Activated CD4-positive, alpha-beta T cell treated with anti-CD3 and anti-CD28 coated beads for 48 hours (primary cell): ENCODE measurements around the gene HOXA3.
A peak's percentile ranks its signal among the peaks of the same experiment; 100 is the strongest.

Experiments used
- DNase-seq: peaks from one replicate; pipeline ENCODE4 v3.0.0-alpha.2; 2020

Gene HOXA3

DNA sequence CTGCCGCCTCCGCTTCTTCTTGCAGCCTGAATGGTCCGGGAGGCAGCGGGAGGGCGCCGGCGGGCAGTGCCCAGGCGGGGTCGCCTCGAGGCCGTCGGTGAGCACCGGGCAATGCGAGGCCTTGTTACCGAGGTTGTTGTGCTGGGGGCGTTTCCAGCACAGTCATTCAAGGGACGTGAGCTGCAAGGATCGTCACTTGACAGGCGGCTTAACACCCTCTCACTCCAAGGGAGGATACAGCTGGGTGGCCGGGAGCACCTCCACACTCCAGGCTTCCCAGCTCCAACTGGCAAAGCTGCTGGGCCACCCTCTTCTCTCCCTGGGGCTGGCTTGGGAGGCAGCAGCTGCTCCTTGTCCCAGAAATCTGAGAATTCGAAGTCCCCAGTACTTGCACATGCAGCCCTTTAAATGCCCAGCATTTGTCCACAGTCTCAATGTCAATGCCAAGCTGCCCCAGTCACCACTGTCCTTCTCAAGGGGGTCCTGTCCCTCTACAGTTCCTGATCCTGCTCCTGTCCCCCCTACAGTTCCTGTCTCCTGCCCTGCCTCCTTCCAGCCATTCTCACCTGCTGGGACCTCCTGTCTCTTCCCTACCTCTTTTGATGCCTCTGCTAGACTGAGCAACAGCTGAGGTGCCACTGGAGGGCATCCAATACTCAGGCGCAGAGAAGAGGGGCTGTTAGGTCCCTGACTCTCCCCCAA, 37.1 kb upstream of the HOXA3 start:
- no peak for DNase-seq

- no peak for DNase-seq
These were observed 36.3 kb upstream of the HOXA3 start for GRCh38 chr7:27188386-27189294.

DNA sequence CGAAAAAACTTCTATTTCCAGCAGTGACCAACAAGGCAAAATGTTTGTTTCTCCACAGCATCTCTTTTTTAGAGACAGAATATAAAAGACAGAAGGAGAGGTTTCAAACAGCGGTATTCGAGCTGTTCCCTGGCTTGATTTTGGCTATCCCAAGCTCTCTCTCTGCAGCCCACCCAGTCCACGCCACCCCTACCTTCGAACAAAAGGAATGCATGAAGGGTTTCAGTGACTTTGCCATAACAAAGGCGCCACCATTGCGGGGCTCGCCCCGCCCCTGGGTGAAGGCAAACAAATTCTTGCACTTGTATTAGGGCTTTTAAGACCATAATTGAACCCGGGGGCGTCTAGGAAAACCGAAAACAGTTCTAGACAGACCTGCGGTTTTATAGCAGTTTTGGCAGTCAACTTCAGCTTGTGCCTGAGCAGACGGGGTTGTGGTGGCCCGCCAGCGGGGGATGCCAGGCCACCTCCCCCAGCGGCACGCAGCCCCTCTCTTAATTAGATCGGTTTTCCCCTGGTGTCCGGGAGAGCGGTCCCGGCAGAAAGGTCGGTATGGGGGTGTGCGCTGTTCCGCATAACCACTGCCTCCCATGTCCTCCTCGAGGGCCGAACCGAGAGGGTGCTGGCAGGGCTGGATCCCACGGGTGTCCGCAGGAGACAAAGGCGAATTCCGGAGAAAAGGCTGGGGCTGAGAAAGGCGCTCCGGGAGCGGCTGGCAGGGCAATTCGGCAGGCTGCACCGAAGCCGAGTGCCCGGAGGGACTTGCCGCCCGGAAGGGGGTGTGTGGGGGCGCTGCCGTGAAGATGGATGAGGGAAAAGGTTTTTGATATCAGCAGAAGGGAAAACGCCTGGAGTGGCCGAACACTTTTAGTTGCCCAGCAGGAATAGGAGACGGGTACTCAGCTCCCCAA, 35.3 kb upstream of the HOXA3 start:
- no peak for DNase-seq

DNA sequence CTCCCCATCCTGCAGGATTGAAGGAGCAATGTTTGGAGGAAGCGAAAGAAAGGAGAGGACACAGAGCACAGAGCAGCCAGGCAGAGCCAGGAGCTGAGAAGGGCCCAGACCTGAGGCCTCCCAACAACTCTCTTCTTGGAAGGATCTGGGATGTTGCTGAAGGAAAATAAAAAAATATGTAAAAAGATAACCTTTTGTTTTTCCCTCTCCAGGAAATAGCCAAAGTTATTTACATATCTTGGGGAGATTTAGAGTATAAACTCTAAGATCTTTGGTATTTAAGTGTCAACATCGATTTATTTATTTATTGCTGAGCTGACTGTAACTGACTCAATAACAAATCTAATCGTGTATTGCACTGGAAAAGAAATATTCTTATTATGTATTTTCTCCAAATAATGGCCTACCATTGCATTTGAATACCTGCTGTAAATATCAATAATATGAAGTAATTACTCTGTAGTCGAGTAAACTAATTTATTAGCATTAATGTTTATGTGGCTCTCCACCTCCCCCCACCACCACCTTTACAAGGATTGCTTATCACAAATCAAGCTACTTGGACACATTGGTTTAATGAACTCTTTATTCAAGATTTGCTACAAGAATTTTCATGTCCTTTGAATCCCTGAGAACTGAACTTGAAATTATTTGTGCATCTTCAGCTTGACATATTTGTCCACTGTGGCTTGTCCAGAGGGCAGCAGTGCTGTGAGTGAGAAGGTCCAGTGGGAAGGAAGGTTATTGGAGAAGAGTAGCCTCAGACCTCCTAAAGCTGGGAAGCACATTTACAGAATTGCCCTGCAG, 34.5 kb upstream of the HOXA3 start:
- DNase-seq = no peak

DNA sequence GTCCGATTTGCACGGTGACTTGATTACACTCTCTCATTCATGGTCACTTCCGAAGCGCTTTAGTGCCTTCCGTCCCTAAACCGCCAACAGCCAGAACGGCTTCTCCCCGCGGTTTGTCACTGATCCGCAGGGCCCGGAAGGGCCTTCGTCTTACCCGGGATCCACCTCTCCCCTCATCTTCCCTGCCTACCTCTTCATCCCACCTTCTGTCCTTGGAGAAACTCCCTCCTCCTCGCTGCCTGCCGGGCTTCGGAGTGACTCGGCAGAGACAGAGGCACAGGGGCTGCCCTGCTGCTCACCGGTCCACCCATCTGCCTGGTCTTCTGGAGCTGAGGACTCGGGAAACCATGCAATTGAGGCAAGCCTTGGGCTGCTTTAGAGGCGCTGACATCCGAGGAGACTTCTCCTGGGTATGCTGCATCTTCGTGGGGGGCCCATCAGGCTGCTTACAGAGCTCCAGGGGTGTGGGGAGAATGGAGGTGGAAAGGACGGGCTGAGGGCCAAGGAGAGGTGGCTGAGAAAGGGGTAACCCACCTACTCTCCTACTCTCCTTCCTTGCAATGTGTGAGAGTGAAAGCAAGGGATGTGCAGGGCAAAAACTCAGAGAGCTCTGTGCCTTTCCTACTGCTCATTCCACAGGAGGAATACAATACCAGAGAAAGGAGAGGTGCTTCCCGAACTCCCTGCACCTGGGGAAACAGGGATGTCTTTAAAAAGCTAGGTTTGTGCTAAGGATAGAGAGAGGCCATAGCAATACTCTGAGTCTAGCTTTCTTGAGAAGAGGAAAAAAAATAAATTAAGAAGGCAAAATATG, 33.7 kb upstream of the HOXA3 start:
- DNase-seq = no peak

DNA sequence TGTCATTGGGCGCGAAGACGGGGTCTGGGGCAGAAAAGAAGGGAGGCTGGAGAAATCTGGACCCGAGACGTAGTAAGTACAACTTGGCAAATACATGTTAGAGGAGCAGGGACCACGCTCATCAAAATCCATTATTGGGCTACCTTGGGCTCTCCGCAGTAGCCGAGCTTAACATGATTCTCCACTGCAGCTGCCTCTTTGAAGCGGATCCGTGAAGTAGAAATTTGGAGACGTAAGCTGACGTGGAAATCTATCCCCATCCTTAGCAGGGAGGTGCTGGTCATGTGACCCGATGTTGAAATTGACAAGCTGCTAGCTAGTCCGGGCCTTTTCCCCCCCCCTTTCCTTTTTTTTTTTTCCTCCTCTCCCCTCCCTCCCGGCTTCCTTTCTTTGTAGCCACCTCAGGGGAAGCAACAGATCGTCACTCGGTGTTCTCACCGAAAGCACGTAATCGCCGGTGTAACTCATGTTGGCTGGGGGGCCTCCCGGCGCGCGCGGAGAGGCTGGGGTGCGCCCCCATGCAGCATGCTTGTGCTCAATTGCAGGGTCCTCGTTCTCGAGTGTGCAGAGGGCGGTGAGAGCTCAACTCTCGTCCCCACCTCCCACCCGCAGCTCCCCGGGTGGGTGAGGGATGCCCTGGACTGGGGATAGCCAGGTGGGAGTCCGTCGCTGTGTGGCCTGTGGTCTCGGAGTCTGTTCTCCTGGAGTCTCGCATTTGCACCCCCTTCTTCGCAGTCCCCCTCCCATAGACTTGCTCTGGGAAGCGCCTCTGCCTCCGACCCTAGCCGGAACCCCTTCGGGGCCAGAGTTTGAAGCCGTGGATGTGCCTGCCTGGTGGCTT, 32.9 kb upstream of the HOXA3 start, which contains the start of gene HOXA11:
HOXA11 (minus strand) TSS at position 220 of the 841 bp plus-strand sequence; CDS start at position 132, 88 bp downstream.
- no peak for DNase-seq

- DNase-seq = no peak
These were observed 32.1 kb upstream of the HOXA3 start for GRCh38 chr7:27184337-27185012.

- DNase-seq = no peak
These were observed 31.4 kb upstream of the HOXA3 start for GRCh38 chr7:27183682-27184336.

DNA sequence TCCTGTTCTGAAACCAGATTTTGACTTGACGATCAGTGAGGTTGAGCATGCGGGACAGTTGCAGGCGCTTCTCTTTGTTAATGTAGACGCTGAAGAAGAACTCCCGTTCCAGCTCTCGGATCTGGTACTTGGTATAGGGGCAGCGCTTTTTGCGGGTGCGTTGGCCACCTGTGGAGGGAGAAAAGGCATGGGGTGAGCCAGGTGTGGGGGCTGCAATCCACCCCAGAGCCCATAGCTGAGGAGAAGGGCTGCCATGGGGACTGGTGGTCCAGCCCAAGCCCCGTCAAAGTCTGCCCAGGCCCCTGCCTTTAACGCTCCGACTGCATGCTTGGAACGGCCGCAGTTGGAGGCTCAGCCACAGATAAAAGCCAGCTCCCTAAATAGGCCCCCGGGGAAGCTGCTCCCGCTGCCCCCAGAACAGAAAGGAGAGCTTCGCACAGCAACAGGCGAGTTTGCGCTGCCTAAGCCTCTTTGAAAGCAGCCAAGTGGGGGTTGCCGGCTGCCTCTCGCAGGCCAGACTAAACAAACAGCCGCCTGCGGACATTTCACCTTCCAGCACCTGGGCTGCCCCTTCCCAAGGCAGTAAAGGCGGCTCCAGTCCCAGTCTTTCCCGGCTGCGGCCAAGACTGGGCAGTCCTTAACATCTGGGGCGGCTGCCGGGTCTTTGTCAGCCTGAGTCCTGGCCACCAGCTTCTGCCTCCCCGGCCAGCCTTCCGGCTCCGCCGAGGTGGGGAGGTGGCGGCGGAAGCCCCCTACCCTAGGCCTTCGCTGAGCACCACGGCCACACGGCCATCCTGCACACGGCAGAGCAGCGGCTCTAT, 30.7 kb upstream of the HOXA3 start:
- peak; percentile 3 for DNase-seq

DNA sequence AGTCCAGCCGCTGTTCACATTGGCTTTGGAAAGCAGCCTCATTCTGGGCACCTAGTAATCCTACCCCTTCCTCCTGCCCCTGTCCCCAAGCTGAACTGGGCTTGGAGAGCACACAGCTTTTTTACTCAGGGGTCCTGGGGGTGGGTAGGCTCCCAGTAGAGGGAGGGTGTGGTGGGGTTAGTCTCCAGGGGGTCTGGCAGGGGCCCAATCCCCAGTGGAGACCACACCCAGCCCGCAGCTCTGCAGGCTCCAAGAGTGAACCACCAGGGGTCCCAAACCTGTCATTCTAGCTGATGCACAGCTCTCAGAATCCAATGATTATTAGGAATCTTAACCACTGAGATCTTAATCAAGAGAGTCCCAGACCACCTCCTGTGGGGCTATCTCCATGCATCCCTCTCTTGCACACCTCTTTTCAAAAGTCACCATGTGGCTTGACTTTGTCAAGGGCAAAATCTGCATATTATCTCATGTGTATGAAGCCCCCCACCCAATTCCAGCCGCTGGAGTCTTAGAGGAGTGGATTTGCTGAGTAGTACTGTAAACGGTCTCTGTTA, 30.0 kb upstream of the HOXA3 start:
- DNase-seq = no peak

DNA sequence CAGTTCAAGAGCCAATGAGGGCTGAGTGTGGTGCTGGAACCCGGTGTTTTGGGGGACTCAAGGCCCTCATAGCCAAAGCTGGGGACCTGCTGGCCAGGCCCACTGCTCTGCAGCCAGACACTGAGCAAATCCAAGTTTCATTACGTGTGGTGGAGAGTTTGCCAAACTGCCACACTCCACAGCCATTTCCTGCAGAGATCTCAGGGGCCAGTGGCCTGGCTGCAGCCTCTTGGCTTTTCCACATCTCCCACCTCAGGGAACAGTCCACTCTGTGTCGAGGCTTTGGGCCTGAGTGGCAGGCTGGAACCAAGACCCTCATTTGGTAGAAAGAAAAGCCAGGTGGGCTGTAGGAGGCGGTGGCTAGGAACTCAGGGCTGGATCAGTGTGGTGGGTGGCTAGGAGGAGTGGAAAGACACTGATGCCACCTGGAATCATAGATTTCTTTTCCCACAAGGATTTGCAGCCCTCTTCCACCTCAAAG, 29.5 kb upstream of the HOXA3 start:
- DNase-seq = no peak

DNA sequence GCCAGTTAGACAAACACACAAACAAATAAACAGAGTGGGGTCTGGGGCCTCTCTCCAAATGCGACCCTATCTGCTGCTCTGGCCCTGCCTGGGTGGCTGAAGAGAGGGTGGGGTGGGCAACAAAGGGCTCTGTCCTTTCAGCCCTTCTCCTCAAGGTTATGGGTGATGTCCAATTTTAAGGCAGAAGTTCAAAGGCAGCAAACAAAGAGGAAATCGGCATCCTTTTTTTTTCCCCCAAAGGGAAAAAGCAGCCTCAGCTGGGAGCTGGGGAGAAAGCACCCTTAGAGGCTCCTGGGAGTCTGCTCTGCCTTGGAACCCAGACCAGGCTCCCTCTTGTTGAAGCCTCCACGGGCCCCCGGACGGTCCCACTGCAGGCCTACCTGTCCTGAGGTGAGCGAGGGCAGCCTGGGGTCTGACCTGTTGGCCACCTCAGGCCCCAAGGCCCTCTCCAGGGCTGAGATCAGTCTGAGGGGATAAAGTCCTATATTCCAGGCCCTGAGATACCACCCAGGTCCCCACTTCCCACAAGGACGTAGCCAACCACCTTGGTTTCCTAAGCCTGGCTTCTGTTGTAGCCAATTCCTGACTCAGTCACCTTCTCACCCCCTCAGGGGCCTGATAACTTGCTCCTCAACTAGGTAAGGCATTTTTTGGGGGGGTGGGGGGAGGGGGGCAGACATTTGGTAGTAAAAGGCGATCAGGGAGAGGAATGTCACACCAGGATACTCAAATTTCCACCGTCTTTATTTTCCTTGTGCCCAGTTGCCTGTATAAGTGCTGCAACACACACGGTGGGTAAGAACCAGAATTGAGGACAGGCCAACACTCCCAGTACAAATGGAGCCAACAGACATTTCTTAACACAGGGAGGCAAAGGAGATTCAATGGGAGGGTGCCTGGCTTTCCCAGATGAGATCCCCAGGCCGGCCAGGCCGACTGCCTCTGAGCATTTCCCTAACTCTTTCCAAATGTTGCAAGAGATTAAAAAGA, 28.3 kb upstream of the HOXA3 start:
- DNase-seq = no peak

GRCh38 chr7:27179503-27180430, 27.4 kb upstream of the HOXA3 start:
- DNase-seq = peak; percentile 76

- DNase-seq = no peak
These were observed 26.6 kb upstream of the HOXA3 start for GRCh38 chr7:27179030-27179429.

DNA sequence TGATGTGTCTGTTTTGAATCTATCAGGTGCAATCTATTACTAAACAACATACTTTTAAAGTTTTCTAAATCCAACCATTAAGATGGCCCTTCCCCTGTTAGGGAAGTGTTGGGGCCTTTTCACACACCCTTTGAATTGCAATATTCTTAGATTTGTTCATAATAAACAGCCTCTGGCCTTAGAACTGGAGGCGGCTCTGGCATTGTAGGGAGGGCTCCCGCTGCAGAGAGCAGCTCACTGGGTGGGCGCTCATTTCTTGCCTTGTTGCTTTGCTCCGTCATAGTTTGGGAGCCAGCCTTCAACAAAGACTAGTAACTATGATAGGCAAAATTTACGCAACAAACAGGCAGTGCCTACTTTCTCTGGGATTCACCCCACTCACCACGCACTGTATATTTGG, 26.0 kb upstream of the HOXA3 start:
- no peak for DNase-seq
